Fibroblast of skin of back (primary cell): Measurements from ENCODE around the gene KIAA1671.

Experiments
- DNase-seq: peaks from one replicate; pipeline ENCODE4 v3.0.0-alpha.2; 2013

The KIAA1671 gene

DNA sequence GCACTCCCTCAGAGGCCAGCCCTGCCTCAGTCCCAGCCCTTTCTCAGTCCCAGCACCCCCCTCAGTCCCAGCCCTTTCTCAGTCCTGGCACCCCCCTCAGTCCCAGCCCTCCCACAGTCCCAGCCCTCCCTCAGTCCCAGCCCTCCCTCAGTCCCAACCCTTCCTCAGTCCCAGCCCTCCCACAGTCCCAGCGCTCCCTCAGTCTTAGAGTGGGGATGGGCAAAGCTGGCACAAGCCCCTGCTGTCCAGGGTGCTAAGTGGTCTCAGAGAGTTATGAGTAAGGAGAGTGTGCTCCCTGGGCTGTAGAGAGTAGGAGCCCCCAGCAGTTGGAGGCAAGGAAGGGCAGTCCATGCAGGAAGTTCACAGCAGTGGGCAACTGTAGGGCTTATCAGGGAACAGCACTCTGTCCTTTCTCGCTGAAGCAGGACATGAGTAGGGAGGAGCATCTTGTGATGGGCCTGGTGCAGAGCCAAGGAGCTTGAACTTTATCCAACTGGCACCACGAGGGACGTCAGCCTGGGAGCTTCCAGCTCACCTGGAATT lies 195.7 kb downstream of the KIAA1671 start:
- DNase-seq, result no peak

DNA sequence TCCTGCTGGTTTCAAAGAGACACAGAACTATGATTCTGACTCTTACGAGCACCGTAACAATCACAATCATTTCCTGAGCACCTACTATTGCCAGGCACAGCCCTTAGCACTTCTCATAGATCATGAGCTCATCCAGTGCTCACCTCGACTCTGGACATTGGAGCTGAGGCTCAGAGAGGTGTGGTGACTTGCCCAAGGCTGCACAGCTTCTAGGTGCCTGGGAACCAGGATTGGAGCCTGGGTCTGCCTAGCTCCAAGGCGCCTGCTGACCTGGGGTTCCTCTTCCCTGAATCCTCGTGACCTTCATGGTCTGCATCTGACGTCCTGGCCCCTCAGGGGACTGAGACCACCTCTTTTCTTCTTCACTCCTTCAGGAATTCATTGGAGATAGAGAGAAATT lies 196.5 kb downstream of the KIAA1671 start:
- DNase-seq, result no peak

DNA sequence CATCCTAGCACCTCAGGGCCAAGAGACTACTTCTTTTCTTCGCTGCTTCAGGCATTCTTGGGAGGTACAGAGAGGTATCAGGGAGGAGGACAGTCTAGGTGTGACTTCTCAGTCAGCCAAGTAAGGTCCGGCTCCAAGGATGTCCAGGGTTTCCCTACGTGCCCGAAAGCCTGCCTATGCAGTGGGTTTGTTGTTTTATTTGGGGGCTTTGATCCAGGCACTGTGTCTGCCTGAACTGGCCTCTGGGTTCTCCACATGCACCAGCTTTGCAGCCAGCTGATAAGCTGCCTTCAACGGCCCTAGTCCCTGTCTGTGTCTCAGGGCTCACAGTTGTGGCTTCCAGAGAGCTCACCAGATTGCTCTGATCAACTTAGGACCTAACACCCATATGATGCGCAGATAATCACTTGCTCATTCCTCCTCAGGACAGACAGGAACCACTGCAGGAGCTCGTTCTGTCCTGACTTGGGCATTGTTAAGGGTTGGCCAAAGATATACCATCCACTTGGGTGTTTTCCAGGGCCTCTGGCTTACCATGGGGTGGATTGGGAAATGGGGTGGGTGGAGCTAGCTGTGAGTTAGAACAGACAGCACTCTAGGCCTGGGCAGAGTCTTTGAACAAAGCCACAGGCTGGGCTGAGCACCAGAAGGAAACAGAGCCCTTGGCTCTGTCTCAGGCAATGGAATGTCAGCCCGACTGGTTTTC lies 201.6 kb downstream of the KIAA1671 start:
- no peak for DNase-seq

DNA sequence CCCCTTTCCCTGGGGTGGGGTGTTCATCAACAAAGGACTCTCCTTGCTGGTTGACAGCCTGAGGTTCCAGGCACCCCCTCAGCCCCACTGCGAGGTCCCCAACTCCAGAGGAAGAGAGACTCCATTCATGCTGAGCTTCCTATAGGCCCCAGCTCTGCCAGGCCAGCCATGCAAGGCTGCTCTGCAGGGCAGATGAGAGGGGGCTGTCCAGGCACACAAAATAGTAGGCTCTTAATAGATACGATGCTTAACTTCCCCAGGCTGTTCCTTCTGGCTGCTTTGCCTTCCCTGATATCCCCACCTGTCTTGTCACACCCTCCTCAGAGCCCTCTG lies 202.1 kb downstream of the KIAA1671 start:
- no peak for DNase-seq

DNA sequence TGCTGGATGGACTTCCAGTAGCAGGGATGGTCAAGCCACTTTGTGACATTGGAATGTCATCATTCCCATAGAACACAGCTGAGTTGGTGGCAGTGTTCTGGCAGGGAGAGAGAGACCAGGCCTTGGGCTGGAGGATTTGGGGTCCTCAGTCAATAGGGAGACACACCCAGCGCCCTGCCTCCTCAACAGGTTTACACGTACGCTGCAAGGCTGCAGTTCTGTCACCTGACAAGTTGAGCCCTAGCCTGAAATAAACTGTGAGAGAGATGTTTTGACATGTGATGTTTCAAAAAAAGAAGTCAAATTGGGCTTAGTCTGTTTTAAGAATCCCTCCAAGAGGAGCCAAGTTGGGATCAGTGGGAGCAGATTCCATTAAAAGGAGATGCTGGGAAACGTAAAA lies 204.2 kb downstream of the KIAA1671 start:
- DNase-seq, result no peak

DNA sequence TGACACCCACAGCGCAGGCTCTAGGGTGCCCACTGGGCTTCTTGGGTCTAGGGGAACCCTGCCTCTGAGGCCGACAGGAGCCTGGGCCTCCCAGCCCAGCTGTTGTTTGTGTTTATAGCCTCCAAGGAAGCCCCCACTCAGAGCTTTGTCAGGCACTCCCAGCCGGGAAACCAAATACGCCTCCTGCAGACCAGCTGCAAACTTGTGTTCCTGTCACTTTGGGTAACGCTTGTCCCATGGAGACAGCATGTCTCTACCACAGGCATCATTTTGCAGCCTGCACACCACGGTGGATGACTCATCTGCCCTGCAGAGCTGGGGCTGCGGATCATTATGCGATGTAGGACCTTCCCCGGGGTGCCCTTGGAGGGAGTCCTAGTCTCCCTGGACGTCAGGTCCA lies 206.5 kb downstream of the KIAA1671 start:
- peak; percentile 15 for DNase-seq

DNA sequence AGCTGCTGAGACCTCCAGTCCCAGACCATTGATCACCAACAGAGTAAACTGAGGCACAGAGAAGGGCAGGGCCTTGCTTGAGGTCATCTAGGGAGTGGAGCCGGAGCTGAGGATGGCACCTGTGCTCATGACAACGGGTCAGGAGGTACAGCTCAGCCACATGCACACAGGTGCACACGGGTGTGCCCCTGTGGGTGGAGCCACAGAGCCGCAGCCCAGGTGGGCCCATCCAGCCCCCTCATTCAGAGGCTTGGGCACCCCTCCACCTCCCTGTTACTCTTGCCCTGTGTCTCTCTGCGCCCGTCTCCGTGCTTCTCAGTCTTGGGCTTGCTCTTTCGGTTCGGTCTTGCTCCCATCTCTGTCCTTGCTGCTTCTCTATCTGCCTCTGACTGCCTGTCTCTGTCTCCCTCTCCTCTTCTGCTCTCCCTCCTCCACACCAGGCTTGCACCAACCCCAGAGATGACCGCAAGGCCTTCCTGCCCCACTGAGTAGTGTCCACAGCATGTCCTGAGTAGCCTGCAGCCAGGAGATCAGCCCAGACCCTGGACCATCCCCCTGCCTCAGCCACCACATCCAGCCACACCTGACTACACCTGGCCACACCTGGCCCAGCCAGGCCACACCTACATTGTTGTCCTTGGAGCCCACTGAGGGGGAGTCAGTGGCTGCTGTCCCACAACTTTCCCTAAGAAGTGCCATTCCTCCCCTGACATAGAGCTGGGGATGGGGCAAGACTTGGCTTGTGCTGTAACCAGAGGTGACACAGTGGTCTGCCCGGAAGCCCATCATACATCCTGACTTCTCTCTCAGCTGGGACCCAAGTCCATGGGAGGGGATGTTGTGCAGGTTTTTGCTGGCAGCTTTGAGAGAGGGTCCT lies 207.8 kb downstream of the KIAA1671 start:
- DNase-seq, result no peak

DNA sequence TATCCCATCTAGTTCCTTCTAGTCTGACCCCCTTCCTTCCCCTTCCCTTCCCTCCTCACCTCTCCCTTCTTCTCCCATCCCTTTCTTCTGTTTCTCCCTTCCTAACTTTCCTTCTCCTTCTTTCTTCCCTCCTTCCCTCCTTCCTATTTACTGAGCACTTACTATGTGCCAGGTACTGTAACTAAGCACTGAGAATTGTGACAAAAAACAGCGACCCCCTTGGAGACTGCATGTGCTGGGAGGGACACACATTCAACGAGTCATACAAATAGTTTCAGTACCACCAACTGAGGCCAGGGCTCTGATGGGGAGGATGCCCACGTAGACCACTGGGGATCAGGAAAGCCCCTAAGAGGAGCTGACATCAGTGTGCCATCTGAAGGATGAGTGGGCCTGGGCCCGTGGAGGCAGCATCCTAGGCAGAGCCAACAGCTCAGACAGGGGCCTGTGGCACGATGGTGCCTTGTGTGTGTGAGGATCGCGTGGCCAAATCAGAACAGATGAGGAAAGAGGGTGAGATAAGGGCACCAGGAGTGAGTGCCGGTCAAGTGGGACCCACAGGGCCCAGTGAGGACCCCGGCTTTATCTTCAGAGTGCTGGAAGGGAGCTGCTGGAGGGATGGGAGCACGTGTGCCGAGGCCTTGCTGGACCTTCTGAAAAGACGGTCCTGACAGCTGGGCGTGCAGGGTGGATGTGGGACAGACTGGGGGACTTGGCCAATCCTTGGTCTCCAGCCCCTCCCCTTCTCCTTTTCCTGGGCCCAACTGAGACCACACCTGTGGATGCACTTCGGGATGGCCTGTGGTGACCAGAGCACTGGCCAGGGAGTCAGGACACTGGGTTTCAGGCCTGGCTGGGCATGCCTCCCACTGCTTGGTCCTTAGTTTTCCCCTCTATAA lies 208.8 kb downstream of the KIAA1671 start:
- DNase-seq, result no peak

DNA sequence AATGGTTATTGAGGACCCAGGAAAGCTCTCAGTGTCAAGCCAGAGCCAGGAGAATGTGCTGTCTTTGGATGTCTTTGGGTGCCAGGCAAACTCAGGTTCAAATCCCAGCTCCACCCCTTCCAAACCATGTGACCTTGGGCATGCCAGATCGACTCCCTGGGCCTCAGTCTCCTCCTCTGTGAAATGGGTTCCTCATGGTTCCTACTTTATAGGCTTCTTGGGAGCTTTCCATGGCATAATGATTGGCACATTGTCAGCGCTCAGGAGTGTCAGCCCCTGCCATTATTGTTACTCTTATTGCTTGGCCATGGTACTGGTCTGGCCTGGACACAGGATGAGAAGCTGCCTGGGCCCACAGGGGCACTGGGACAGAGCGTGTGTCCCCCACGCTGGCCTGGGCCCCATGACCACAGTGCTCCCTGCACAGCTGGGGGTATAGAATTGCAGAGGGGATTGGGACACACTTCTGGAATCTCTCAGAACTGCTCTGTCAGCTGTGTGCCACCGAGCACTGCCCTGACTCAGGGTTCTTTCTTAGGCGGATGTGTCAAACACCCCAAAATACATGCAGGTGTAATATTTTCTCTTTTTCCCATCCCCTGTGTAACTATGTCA lies 209.5 kb downstream of the KIAA1671 start:
- DNase-seq, result no peak

DNA sequence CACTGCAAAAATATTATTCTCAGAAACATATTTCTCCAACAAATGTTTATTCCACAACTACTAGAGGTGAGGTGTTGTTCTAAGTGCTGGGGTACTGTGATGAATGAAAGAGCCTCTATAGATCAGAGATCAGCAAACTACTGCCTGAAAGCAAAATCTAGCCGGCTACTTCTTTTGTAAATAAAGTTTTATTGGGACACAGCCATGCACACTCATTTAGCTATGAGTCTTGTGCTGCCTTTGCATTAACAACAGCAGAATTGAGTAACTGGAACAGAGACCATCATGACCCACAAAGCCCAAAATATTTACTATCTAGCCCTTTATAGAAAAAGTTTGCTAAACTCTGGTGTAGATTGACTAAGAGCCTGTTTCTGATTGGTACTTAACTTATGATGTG lies 210.0 kb downstream of the KIAA1671 start:
- DNase-seq, result no peak

DNA sequence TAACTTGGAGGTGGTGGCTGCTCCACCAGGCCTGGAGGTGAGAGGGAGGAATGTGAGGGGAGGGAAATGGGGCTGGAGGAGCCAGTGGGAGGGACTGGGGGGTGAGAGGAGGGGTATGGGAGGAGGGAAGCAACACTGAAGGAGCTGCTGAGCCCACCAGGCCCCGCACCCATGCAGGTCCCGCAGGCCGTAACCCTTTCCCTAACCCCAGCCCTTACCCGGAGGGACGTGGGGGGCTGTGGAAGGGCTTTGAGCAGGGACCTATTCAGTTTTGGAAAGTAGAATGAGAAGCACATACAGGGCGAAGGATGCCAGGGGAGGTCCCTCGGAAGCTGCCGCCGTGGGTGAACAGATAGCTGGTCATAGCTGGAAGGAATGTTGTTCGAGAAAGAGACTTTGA lies 213.3 kb downstream of the KIAA1671 start:
- no peak for DNase-seq

DNA sequence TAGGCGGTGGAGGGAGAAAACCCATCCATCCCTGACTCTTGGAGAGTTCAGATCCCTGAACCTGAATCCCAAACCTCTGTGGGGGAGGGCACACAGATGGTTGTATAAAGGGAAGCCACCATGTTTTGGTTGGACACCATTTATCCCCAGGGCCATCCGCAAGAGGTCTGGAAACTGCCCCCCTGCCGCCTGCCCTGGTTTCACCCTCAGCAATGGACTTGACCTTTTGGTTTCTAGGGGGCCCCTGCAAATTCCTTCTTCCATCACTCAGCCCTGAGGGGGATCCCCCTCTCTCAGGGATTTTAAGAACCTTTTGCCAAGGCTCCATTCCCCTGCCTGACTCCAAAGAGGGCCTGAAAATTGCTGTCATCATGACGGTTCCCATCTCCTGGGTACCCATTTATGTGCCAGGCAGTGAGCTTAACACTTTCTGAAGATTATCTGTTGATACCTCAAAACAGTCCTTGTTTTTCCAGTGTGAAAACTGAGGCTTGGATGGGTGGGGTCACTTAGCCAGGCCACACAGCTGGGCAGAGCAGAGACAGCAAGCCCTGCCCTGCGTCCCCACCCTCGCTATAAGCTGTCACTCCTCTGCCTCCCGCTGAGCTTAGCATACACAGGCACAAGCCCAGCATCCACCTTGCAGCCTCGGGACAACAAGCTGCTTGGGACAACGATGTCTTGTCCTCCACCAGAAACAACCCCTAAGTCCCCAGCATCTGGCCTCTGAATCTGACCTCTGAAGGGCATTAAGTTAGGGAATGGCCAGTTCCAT lies 213.9 kb downstream of the KIAA1671 start:
- no peak for DNase-seq

DNA sequence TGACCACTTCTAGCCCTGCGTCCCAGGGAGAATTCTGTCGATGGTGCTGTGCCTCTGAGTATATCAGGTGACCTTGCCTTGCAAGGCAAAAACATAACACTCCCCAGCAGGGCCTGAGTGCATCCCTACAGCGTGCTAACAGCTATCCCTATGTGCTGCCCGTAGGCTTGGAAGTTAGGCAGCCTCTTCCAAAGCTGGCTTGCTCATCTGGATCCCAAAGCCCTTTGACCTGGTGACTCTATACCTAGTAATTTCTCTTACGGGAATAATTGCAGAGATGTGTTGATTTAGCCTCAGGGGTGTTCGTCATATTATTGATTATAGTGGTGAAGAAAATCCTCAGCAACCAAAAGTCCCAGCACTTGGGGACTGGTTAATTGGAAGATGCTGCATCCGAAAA lies 214.6 kb downstream of the KIAA1671 start:
- DNase-seq, result no peak

DNA sequence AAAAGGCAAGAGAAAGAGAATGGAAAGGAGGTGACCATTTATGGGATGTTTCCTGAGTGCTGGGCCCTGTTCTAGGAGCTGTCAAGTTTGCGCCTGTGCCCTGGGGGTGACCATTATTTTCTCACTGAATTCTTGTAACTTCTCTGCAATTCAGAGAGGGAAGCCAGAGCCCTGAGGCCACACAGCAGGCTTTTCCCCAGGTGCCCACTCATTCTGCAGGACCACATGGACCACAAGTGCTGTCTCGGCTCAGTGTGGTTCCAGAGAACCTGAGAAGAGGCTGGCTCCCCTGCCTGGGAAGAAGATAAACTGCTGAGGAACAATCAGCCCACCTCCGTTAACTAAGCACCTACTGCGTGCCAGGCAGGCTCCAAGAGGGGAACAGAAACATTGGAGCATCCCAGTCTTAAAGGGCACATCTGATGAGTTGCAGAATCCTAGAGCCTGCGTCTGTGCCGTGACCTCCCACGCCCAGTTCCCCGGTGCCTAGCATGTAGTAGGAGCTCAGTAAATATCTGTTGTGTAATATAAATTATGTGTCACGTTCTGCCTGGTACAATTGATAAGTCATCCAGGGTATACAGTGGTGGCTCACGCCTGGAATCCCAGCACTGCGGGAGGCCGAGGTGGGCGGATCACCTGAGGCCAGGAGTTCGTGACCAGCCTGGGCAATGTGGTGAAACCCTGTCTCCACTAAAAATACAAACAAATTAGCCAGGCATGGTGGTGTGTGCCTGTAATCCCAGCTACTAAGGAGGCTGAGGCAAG lies 215.5 kb downstream of the KIAA1671 start:
- no peak for DNase-seq

DNA sequence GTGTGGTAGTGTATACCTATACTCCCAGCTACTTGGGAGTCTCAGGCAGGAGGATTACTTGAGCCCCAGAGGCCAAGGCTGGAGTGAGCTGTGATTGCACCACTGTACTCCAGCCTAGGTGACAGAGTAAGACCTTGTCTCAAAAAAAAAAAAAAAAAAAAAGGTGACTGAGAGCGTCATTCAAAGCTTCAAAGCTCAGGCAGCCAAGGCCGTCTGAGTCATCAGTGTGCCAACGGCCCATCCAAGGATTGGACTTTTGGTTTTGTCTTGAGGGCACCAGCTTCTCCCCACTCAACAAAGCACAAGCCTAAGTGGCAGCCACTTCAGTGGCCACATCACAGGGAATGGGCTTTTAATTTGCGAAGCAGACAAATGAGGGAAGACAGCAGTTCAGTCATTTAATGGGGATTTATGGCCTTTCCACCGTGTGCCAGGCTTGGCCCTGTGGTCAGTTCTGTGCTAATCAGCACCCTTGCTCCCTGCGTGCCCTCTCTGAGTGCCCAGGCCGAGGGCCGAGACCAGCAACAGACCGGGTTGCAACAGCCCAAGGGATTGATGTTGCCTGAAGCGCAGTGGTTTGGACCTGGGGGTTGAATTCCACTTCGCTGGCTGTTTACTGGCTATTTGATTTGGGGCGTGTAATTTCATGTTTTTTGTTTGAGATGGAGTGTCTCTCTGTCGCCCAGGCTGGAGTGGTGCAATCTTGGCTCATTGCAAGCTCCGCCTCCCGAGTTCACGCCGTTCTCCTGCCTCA lies 216.9 kb downstream of the KIAA1671 start:
- DNase-seq, result no peak

DNA sequence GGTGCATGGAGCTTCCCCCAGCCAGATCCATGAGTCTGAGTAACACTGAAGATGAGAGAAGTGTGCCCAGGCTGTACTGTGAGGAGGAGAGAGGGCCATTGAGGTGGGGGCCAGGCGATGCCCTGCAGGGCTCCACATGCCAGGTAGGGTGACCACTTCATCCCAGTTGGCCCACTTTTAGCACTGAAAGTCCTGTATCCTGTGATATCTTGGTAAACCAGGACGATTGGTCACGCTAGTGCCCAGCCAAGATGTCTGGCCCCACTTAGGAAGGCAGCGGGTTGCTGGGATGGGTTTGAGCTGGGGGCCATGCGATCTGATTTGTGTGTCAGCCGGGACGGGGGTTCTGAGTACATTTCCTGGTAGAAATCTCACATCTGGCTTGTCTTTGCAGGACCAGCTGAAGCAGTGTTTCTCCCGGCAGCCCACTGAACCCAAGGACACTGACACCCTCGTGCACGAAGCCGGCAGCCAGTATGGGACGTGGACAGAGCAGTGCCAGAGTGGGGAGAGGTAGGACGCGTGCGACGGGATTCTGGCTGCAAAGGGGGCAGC lies 218.0 kb downstream of the KIAA1671 start:
- DNase-seq, result no peak

DNA sequence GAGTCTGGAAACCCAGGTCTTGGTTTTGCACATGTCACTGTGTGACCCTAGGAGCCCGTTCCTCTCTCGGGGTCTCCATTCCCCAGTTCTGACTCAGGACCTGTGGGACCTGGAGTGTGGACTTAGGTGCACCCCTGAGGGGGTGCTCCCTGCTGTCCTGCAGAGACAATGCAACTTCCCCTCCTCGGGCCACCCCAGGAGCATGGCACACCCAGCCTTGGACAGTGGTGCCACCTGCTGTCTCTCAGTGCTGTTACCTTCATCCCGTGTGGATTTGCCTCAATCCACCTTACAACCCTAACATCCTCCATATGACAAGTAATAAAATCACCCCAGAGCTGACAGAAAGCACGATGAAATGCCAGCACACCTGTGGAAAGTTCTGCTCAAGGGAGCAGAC lies 219.6 kb downstream of the KIAA1671 start:
- no peak for DNase-seq

DNA sequence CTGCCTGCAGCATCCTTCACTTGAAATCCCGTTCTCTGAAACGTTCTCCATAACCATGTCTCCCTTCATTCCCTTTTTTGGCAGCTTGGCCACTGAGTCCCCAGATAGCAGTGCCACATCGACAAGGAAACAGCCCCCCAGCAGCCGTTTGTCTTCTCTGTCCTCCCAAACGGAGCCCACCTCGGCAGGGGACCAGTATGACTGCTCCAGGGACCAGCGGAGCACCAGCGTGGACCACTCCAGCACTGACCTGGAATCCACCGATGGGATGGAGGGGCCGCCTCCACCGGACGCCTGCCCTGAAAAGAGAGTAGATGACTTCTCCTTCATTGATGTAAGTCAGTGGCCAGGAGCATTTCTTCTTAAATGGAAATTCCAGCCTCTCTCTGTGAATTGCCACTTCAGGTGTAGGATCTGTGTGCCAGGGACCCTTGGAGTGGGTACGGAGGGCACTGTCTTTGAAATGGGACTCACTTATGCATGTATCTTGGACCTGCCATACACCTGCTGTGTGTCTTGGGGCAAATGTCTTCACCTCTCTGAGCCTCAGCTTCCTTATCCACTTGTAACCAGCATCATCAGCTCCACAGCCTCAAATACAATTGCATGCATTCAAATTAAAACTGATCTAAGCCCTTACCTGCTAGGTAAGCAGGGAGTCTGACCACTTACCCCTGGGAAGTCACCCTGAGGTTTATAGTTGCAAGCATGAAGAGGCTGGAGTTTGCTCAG lies 221.8 kb downstream of the KIAA1671 start:
- DNase-seq, result no peak

DNA sequence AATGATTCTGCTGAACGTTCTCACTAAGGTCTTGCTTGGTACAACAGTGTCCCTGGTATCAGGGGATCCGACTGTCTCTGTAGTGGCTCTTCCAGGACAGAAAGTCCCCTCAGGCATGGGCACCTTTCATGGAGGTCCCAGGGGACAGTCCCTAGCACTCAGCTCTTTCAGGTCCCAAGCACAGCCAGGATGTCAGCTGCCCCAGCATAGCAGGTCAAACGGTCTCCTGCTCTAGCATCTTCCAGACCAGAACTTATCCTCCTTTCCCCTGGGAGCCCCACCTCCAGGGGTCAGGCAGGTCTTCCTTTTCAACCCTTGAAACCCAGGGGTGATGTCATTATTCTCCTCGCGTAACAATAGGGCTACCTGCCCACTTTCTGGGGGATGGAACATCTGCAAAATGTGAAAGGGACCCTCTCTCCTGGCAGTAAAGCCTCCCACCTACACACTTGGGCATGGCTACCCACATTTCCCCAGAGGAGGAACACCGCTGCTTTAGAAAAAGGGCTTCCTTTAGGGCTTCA lies 222.4 kb downstream of the KIAA1671 start:
- no peak for DNase-seq
